Colonic mucosa (tissue), 4 donors: Measurements from ENCODE around the gene FAM222B. TPM values are rescaled to one million over a fixed set of nuclear protein-coding genes. Genes with fewer than 3 reads are reported as not detected.

Source experiments
- DNase-seq: peaks from one replicate; pipeline ENCODE4 v3.0.0-alpha.2; 2020
- H3K27ac ChIP-seq: fragments of 200-600 bp; one replicate; pipeline ENCODE4 v1.8.0; 2021
- H3K27me3 ChIP-seq: fragments of 200-600 bp; one replicate; pipeline ENCODE4 v1.8.0; 2021
- H3K36me3 ChIP-seq: fragments of 200-600 bp; one replicate; pipeline ENCODE4 v1.8.0; 2021
- H3K4me1 ChIP-seq: fragments of 200-600 bp; one replicate; pipeline ENCODE4 v1.8.0; 2021; ENCODE audit warnings: mild to moderate bottlenecking
- H3K4me3 ChIP-seq: fragments of 200-600 bp; one replicate; pipeline ENCODE4 v1.8.0; 2021
- H3K9ac ChIP-seq, 2 donors: one replicate each; pipeline ENCODE4 v1.7.0; 2013; ENCODE audit warnings: control low read depth in 2 of 2, low read depth in 2 of 2, low read length in 2 of 2
- H3K9me3 ChIP-seq: fragments of 200-600 bp; one replicate; pipeline ENCODE4 v1.8.0; 2021
- intact Hi-C: fragments of 100-400 bp; cut with DNase I; formaldehyde crosslinking; loops from one replicate; pipeline ENCODE4 v1.14.1; 2022
- total RNA-seq, 2 donors: library from RNA; stranded (reverse); fragmentation: NEBNext Ultra II Directional in 1 of 2; extraction: Animal tissue kit (Norgen Biotek cat#: 25700) in 1 of 2; gene quantifications; one replicate each; pipeline ENCODE4 v1.2.1, GENCODE V29; 2021
- TF ChIP-seq, protein P1 (sequence below): fragments of 200-600 bp; IDR thresholded peaks from one replicate; pipeline ENCODE4 v1.8.0; 2022; ENCODE audit warnings: antibody characterized with exemption, mild to moderate bottlenecking
- donor health status: healthy.
- donor health status: DM: no; HTN: no; CAD: no.
- donor health status: DM: no; HTN: no; CAD: no.

The FAM222B gene
- total RNA-seq, 2 donors from 2014 or later = 27.9 to 35.4 TPM

- intact Hi-C loops = no loop called here
These were observed 33.4 kb upstream of the FAM222B start for GRCh38 chr17:28875848-28876550.

GRCh38 chr17:28874750-28875149, 32.2 kb upstream of the FAM222B start:
- Histone ChIP-seq H3K27ac (no peak overlapping the region), H3K4me1 (no peaks in the 10 kb centered on the region), H3K9ac (no peak overlapping the region), H3K36me3 (no peaks in the 10 kb centered on the region), H3K4me3 (no peak overlapping the region), H3K9me3 (no peaks in the 10 kb centered on the region), H3K27me3 (no peaks in the 10 kb centered on the region)
- intact Hi-C loops = no loop called here
- DNase-seq = no peak
- TF ChIP-seq, protein P1, sequence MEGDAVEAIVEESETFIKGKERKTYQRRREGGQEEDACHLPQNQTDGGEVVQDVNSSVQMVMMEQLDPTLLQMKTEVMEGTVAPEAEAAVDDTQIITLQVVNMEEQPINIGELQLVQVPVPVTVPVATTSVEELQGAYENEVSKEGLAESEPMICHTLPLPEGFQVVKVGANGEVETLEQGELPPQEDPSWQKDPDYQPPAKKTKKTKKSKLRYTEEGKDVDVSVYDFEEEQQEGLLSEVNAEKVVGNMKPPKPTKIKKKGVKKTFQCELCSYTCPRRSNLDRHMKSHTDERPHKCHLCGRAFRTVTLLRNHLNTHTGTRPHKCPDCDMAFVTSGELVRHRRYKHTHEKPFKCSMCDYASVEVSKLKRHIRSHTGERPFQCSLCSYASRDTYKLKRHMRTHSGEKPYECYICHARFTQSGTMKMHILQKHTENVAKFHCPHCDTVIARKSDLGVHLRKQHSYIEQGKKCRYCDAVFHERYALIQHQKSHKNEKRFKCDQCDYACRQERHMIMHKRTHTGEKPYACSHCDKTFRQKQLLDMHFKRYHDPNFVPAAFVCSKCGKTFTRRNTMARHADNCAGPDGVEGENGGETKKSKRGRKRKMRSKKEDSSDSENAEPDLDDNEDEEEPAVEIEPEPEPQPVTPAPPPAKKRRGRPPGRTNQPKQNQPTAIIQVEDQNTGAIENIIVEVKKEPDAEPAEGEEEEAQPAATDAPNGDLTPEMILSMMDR = no peak

More at GRCh38 chr17:28875848-28876550, 33.4 kb upstream of the FAM222B start:
- H3K4me3 ChIP-seq = no peak overlapping the region
- peaks cover 9% of the 10 kb centered on the region for H3K36me3 ChIP-seq
- H3K9me3 ChIP-seq = no peaks in the 10 kb centered on the region
- H3K4me1 ChIP-seq = no peaks in the 10 kb centered on the region
- no peak overlapping the region for H3K27ac ChIP-seq
- TF ChIP-seq, protein P1 = no peak
- H3K9ac ChIP-seq = no peak overlapping the region
- H3K27me3 ChIP-seq = no peaks in the 10 kb centered on the region
- no peak for DNase-seq

GRCh38 chr17:28873839-28874238, 31.2 kb upstream of the FAM222B start:
- H3K4me1 ChIP-seq = no peaks in the 10 kb centered on the region
- TF ChIP-seq, protein P1 = no peak
- DNase-seq = no peak
- H3K36me3 ChIP-seq = no peaks in the 10 kb centered on the region
- no peaks in the 10 kb centered on the region for H3K27me3 ChIP-seq
- intact Hi-C loops = no loop called here
- H3K9ac ChIP-seq = no peak overlapping the region
- no peak overlapping the region for H3K27ac ChIP-seq
- H3K4me3 ChIP-seq = no peak overlapping the region
- no peaks in the 10 kb centered on the region for H3K9me3 ChIP-seq

- Histone ChIP-seq H3K27me3 (no peaks in the 10 kb centered on the region), H3K9me3 (no peaks in the 10 kb centered on the region), H3K36me3 (no peaks in the 10 kb centered on the region), H3K9ac (no peak overlapping the region), H3K4me3 (no peak overlapping the region), H3K27ac (no peak overlapping the region), H3K4me1 (no peaks in the 10 kb centered on the region)
- DNase-seq = no peak
- intact Hi-C loops = no loop called here
- TF ChIP-seq, protein P1 = no peak
These were observed 28.5 kb upstream of the FAM222B start for GRCh38 chr17:28871056-28871579.

- DNase-seq = no peak
- no peaks in the 10 kb centered on the region for H3K27me3 ChIP-seq
- H3K4me3 ChIP-seq = no peak overlapping the region
- intact Hi-C loops = no loop called here
- no peak overlapping the region for H3K27ac ChIP-seq
- TF ChIP-seq, protein P1 = no peak
- no peaks in the 10 kb centered on the region for H3K9me3 ChIP-seq
- H3K9ac ChIP-seq = no peak overlapping the region
- no peaks in the 10 kb centered on the region for H3K4me1 ChIP-seq
- H3K36me3 ChIP-seq = no peaks in the 10 kb centered on the region
These were observed 24.7 kb upstream of the FAM222B start for GRCh38 chr17:28867276-28867675.
